ENCODE measurements around the gene ACLY. TPM values are rescaled to one million over a fixed set of nuclear protein-coding genes. Genes with fewer than 3 reads are reported as not detected.

The ACLY gene
- total and polyA plus RNA-seq, 2 of the 13 experiments (the other 11 are each of a cell fraction or from before 2014, with no cell fraction given) = 111 to 218 TPM

DNA sequence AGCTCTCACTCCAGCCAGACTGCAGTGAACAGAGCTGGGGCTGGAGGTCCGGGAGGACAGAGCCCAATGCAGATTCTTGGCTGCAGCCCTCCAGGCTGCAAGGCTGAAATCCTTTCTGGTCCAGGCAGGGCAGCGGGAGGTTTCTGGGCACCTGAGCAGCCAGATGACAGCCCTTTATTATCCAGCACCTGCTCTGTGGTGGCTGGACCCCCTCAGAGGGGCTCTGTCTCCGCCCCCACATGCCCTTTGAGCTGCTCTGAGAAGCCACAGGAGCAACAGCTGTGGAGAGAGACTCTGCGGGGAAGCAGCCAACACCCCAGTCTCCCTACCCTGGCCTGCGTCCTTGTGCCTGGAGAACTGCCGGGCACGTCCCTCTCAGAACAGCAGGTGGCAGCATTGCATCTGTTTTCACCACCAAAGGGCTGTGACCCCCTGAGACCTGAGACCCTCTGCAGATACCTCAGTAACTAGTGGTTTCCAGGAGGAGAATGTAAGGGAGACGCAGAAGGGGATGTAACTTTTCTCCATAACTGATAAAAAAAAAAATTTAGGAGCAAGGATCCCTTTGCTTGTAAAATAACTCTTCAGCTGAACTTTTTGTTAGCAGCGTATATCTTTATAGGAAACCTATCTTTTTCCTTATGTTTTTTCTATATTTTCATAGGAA, 44.1 kb upstream of the ACLY start (continued):
- no peak for TF ChIP-seq ZMYM4 (CRISPR knock-in tag; IDR thresholded peaks at IDR 0.05)
- TF ChIP-seq PPARG (CRISPR knock-in tag; conservative IDR thresholded peaks at IDR 0.05) = no peak
- TF ChIP-seq, protein P1, sequence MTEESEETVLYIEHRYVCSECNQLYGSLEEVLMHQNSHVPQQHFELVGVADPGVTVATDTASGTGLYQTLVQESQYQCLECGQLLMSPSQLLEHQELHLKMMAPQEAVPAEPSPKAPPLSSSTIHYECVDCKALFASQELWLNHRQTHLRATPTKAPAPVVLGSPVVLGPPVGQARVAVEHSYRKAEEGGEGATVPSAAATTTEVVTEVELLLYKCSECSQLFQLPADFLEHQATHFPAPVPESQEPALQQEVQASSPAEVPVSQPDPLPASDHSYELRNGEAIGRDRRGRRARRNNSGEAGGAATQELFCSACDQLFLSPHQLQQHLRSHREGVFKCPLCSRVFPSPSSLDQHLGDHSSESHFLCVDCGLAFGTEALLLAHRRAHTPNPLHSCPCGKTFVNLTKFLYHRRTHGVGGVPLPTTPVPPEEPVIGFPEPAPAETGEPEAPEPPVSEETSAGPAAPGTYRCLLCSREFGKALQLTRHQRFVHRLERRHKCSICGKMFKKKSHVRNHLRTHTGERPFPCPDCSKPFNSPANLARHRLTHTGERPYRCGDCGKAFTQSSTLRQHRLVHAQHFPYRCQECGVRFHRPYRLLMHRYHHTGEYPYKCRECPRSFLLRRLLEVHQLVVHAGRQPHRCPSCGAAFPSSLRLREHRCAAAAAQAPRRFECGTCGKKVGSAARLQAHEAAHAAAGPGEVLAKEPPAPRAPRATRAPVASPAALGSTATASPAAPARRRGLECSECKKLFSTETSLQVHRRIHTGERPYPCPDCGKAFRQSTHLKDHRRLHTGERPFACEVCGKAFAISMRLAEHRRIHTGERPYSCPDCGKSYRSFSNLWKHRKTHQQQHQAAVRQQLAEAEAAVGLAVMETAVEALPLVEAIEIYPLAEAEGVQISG (CRISPR knock-in tag; IDR thresholded peaks at IDR 0.05) = peak; percentile 80
- no peak for TF ChIP-seq ZNF839 (CRISPR knock-in tag; IDR thresholded peaks at IDR 0.05; ENCODE audit: borderline replicate concordance)
- TF ChIP-seq, protein P2, sequence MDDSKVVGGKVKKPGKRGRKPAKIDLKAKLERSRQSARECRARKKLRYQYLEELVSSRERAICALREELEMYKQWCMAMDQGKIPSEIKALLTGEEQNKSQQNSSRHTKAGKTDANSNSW (CRISPR knock-in tag; IDR thresholded peaks at IDR 0.05; ENCODE audit: borderline replicate concordance) = no peak
- TF ChIP-seq, protein P3, sequence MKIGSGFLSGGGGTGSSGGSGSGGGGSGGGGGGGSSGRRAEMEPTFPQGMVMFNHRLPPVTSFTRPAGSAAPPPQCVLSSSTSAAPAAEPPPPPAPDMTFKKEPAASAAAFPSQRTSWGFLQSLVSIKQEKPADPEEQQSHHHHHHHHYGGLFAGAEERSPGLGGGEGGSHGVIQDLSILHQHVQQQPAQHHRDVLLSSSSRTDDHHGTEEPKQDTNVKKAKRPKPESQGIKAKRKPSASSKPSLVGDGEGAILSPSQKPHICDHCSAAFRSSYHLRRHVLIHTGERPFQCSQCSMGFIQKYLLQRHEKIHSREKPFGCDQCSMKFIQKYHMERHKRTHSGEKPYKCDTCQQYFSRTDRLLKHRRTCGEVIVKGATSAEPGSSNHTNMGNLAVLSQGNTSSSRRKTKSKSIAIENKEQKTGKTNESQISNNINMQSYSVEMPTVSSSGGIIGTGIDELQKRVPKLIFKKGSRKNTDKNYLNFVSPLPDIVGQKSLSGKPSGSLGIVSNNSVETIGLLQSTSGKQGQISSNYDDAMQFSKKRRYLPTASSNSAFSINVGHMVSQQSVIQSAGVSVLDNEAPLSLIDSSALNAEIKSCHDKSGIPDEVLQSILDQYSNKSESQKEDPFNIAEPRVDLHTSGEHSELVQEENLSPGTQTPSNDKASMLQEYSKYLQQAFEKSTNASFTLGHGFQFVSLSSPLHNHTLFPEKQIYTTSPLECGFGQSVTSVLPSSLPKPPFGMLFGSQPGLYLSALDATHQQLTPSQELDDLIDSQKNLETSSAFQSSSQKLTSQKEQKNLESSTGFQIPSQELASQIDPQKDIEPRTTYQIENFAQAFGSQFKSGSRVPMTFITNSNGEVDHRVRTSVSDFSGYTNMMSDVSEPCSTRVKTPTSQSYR (CRISPR knock-in tag; IDR thresholded peaks at IDR 0.05; ENCODE audit: borderline replicate concordance) = no peak
- TF ChIP-seq, protein P4, sequence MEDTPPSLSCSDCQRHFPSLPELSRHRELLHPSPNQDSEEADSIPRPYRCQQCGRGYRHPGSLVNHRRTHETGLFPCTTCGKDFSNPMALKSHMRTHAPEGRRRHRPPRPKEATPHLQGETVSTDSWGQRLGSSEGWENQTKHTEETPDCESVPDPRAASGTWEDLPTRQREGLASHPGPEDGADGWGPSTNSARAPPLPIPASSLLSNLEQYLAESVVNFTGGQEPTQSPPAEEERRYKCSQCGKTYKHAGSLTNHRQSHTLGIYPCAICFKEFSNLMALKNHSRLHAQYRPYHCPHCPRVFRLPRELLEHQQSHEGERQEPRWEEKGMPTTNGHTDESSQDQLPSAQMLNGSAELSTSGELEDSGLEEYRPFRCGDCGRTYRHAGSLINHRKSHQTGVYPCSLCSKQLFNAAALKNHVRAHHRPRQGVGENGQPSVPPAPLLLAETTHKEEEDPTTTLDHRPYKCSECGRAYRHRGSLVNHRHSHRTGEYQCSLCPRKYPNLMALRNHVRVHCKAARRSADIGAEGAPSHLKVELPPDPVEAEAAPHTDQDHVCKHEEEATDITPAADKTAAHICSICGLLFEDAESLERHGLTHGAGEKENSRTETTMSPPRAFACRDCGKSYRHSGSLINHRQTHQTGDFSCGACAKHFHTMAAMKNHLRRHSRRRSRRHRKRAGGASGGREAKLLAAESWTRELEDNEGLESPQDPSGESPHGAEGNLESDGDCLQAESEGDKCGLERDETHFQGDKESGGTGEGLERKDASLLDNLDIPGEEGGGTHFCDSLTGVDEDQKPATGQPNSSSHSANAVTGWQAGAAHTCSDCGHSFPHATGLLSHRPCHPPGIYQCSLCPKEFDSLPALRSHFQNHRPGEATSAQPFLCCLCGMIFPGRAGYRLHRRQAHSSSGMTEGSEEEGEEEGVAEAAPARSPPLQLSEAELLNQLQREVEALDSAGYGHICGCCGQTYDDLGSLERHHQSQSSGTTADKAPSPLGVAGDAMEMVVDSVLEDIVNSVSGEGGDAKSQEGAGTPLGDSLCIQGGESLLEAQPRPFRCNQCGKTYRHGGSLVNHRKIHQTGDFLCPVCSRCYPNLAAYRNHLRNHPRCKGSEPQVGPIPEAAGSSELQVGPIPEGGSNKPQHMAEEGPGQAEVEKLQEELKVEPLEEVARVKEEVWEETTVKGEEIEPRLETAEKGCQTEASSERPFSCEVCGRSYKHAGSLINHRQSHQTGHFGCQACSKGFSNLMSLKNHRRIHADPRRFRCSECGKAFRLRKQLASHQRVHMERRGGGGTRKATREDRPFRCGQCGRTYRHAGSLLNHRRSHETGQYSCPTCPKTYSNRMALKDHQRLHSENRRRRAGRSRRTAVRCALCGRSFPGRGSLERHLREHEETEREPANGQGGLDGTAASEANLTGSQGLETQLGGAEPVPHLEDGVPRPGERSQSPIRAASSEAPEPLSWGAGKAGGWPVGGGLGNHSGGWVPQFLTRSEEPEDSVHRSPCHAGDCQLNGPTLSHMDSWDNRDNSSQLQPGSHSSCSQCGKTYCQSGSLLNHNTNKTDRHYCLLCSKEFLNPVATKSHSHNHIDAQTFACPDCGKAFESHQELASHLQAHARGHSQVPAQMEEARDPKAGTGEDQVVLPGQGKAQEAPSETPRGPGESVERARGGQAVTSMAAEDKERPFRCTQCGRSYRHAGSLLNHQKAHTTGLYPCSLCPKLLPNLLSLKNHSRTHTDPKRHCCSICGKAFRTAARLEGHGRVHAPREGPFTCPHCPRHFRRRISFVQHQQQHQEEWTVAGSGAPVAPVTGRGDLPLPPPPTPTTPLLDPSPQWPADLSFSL (CRISPR knock-in tag; IDR thresholded peaks at IDR 0.05) = no peak
- TF ChIP-seq, protein P5, sequence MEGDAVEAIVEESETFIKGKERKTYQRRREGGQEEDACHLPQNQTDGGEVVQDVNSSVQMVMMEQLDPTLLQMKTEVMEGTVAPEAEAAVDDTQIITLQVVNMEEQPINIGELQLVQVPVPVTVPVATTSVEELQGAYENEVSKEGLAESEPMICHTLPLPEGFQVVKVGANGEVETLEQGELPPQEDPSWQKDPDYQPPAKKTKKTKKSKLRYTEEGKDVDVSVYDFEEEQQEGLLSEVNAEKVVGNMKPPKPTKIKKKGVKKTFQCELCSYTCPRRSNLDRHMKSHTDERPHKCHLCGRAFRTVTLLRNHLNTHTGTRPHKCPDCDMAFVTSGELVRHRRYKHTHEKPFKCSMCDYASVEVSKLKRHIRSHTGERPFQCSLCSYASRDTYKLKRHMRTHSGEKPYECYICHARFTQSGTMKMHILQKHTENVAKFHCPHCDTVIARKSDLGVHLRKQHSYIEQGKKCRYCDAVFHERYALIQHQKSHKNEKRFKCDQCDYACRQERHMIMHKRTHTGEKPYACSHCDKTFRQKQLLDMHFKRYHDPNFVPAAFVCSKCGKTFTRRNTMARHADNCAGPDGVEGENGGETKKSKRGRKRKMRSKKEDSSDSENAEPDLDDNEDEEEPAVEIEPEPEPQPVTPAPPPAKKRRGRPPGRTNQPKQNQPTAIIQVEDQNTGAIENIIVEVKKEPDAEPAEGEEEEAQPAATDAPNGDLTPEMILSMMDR (CRISPR knock-in tag; IDR thresholded peaks at IDR 0.05) = peak; percentile 99
- TF ChIP-seq GATAD2A (CRISPR knock-in tag; IDR thresholded peaks at IDR 0.05) = peak; percentile 68
- TF ChIP-seq TOE1 (CRISPR knock-in tag; IDR thresholded peaks at IDR 0.05) = no peak
- no peak for TF ChIP-seq ETV6 (CRISPR knock-in tag; conservative IDR thresholded peaks at IDR 0.05)
- peak; percentile 58; the same call in 1 of the 2 replicates for TF ChIP-seq ZFP36L1 (CRISPR knock-in tag; IDR thresholded peaks at IDR 0.05)

Measured in HepG2 (cell line).